HG03064 (cell line): Measurements from ENCODE around the gene FH.

Experiments
- ATAC-seq: cut with Tn5 transposase; IDR thresholded peaks from one replicate; pipeline ENCODE4 v1.9.1; 2021; ENCODE audit warnings: low read depth; ENCODE audit not compliant: unreplicated experiment

FH gene

DNA sequence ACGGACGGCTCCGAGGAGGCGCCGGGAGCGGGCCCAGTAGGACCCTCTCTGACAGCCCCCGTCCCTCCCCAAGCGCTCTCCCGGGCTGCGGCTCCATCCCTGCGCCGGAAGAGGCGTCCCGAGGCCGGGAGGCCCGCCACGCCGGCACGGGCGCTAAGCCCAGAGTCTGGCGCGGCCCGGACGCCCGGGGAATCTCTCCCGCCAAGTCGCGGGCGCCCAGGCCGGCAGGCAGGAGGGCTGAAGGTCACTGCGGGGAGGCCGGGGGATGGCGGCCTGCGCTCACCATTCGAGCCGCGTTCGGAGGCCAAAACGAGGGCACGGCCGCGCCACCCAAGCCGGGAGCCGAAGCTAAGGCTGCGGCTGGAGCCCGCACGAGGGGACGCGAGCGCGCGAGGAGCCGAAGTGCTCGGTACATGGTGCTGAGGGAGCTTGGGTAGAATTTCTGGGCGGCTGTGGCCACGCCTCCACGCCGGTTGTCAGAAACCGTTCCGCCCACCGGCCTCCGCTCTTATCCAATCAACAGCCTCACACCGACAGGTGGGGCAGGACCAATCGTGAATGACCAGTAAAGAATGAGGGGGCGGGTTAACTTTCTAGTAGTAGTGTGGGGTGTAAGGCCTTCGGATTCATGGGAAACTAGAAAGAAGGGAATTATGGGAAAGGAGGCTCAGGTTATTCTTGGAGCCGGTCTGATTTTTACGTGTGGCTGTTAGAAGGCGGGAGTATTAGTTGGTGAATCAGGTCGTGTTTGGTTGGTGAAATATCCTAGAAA is at the start of gene FH:
TSS of gene FH (minus strand) at position 448 of the 772 bp plus-strand sequence. CDS start at position 415, 33 bp downstream.
- peak; percentile 98 for ATAC-seq

GRCh38 chr1:241560849-241561187 is 41.3 kb upstream of the FH start:
- no peak for ATAC-seq

DNA sequence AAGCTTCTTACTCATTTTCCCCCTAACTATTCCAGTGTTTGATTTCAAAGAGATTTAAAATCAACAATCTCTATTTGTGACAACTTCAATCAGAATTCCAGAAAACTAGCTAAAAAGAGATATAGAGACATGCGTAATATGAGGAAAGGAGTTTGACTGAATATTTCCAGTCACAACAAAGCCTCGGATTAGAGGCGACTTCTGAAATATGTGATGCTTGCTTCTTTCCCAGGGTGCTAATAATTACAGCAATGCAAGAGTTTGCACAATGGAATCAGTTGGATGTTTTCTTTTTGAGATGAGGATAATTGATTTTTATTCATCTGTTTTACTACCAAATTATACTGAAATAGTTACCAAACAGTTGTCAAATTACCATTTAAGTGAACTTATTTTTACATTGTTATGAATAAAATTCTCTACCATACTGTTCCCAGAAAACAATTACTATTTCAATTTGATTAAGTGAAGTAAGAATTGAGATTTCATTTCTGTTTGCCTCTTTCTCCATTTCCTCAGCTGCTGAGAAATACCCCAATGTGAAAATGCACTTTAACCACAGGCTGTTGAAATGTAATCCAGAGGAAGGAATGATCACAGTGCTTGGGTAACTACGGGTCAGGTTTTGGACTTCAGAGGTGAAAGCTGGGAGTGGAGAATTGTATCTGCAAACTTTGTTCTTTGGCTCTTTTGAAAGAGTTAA is 40.7 kb upstream of the FH start:
- no peak for ATAC-seq

DNA sequence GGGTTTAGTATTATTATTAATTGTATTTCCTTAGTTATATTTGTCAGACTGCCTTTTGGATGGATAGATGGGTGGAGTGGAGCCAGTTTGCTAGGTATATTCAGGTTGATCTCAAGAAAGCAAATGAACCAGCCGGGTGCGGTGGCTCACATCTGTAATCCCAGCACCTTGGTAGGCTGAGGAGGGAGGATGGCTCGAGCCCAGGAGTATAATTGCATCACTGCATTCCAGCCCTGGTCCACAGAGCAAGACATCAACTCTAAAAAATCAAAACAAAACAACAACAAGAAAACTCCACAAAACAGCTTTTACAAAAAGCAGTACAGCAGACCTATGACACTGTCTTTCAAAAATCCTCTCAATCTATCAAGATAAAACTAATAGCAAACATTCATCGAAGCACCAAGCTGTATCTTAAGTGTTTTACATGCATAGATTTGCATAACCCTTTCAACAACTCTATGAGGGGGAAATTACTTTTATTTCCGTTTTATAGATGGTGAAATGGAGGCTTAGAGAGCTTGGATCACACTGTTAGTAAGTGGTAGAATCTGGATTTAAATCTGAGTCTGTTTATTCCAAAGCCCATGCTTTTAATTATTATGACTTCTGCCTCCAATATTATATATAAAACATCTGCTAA is 38.1 kb upstream of the FH start:
- ATAC-seq = no peak

- ATAC-seq = no peak
Observed at GRCh38 chr1:241557031-241557430, 37.5 kb upstream of the FH start.

DNA sequence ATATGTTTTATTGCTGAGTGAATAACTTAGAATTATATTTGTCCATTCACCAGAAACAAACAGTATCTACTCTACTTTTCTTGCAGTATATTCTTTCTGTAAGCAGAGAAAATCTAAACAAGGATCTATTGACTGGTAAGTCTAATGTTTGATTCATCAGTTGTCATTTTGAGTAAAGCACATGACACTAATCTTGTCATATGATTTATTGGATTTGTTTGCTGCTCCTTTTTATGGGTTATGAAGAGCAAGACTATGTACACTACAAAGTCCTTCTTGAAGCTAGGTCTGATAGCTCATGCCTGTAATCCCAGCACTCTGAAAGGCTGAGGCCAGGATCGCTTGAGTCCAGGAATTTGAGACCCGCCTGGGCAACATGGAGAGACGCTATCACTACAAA is 36.0 kb upstream of the FH start:
- ATAC-seq = no peak

DNA sequence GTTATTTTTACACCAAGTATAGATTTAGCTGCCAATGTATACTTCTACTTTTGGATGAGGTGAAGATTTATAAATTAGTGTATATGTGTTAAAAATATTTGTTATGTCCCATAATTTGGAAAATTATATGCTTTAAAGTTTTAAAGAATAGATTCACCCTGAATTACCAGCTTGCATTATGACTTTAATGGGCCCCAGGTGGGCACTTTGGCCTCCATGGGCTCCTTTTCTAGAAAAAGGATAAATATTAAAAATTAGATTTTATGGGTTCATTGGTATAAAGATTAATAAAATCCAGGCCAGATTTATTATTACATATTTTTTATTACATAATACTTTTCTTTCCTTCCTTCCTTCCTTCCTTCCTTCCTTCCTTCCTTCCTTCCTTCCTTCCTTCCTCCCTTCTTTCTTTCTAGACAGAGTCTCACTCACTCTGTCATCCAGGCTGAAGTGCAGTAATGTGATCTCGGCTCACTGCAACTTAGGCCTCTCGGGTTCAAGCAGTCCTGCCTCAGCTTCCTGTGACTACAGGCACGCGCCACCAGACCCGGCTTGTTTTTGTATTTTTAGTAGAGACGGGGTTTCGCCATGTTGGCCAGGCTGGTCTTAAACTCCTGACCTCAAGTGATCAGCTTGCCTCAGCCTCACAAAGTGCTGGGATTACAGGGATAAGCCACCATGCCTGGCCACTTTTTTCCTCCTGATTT is 34.5 kb upstream of the FH start:
- no peak for ATAC-seq

DNA sequence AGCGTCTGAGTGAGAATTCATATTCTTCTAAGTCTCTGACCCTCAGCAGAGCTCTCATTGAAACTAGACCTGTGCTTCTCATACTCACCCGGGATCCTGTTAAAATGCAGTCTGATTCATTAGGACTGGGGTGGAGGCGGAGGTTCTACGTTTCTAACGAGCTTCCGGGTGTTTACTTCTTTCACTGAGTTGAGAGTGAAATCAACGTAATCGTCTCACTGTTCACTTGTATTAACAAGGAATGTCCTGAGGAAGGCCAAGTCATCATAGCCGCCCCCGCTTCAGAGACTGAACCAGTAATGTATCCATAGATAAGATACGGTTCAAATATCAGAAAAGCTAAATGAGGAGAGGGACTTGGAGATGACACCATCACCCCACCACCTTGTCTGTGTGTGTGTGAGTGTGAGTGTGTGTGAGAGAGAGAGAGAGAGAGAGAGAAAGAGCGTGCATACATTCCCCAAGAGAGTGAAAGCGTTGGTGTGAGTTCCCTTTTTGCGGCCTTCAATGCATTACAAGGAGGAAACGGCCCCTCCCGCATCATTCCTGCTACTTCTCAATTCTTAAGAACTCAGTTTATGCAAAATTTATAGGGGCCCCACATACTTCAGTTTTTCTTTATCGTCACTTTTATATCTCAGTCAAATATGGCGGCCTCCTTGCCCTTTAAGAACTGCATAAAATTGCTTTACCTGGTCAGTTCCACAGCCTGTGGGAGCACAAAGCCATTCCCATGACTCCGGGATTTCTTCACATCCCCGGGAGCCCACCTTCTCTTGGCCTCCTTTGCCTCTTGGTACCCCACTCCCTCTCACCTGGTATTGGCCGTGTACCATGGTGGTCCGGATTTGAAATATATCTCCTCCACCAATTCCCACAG is 32.4 kb upstream of the FH start:
- peak; percentile 70 for ATAC-seq

GRCh38 chr1:241550318-241550717 is 30.8 kb upstream of the FH start:
- ATAC-seq = no peak

DNA sequence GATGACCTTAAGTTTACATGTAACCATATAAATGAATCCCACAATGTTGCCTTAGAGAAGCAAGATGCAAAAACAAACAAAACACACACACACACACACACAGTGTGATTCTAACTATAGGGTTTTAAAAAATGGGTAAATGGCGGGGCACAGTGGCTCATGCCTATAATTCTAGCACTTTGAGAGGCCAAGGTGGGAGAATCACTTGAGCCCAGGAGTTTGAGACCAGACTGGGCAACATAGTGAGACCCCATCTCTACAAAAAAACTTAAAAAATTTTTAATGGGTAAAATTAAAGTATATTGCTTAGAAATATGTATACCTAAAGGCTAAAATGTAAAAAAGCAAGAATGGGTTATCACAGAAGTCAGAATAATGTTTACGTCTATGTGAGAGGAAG is 28.5 kb upstream of the FH start:
- no peak for ATAC-seq

GRCh38 chr1:241542199-241542907 is 22.8 kb upstream of the FH start:
- no peak for ATAC-seq

DNA sequence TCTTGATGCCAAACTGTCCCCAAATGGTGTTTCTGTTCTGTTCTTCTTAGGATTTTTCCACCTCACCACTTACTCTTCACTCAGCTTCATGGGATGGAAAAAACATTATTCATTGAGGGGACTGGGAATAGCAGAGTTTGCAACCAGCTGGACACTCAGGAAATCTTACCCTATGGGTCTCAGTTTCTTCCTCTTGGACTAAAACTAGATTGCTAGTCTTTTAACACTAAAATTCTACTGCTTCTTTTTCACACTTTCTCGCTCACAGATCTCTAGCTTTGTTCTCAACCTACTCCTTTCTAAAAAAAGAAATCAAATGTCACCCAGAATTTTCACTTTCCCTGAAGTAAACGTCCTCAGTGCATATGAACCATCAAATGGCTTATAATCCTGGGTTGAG is 17.4 kb upstream of the FH start:
- ATAC-seq = no peak

DNA sequence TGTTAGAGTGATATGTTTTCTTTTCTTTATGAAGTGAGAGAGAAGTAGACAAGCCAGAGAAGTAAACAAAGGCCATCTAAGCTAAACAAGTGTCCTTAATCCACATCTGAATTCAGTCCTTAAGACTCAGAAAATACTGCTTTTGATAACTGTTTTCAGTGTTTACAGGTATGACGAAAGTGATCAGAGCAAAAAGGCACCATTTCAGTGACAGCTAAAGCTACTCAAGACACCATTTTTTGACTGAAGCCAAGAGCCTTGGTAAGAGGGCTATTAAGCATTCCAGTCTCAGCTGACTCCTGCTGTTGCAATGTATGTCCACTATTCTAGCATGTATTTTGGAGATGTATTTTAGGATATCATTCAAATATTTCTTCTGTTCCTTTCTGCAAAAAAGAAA is 16.7 kb upstream of the FH start:
- no peak for ATAC-seq

- ATAC-seq = peak; percentile 26
Observed at GRCh38 chr1:241533326-241534115, 14.0 kb upstream of the FH start.

- peak; percentile 49 for ATAC-seq
Observed at GRCh38 chr1:241532864-241533263, 13.3 kb upstream of the FH start.

- ATAC-seq = peak; percentile 29
Observed at GRCh38 chr1:241532162-241532531, 12.6 kb upstream of the FH start, which contains the start of gene KMO. Gene KMO (plus strand): TSS chr1:241532378. CDS start chr1:241532445, 67 bp downstream.

- peak; percentile 78 for ATAC-seq
Observed at GRCh38 chr1:241531195-241532161, 11.9 kb upstream of the FH start.

- ATAC-seq = no peak
Observed at GRCh38 chr1:241527146-241527545, 7.6 kb upstream of the FH start.
